NCI-H2227 treated with DMSO at 0.1 percent for 48 hours (cell line): ENCODE measurements around the gene ZBTB45.

Experiments
- DNase-seq: peaks from one replicate; lab custom pipeline; 2025; lab: John Stamatoyannopoulos, UW

ZBTB45 gene

GRCh38 chr19:58538257-58539168, 18.9 kb upstream of the ZBTB45 start:
- peak; percentile 99 for DNase-seq

- DNase-seq, result no peak
These were observed 17.5 kb upstream of the ZBTB45 start for GRCh38 chr19:58536852-58537798.

DNA sequence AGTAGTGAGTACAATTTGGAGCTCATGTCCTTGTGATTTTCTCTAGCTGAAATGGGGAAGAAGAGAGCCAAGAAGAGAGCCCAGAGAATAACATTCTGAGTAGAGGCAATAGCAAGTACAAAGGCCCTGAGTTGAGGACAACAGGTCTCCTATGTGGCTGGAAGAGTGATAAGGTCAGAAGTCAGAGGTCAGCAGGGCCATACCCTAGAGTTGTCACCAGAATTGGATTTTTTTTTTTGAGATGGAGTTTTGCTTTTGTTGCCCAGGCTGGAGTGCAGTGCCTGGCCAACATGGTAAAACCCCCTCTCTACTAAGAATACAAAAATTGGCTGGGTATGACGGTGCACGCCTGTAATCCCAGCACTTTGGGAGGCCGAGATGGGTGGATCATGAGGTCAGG, 16.2 kb upstream of the ZBTB45 start:
- DNase-seq, result no peak

GRCh38 chr19:58531034-58531840, 11.6 kb upstream of the ZBTB45 start:
- no peak for DNase-seq

DNA sequence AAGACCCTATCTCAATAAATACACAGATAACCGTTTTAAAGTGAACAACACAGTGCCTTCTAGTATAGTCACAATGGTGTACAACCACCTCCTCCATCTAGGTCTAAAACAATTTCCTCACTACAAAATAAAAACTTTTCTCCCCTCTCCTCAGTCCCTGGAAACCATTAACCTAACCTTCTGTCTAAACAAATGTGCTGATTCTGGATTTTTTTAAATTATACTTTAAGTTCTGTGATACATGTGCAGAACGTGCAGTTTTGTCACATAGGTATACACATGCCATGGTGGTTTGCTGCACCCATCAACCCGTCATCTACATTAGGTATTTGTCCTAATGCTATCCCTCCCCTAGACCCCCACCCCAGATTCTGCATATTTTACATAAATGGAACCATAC, 9.8 kb upstream of the ZBTB45 start:
- DNase-seq, result no peak

- DNase-seq, result no peak
These were observed 3.1 kb upstream of the ZBTB45 start for GRCh38 chr19:58522709-58523108.

- no peak for DNase-seq
These were observed 2.0 kb upstream of the ZBTB45 start for GRCh38 chr19:58521651-58522050.

- DNase-seq, result no peak
These were observed 618 bp upstream of the ZBTB45 start for GRCh38 chr19:58520257-58520599.

DNA sequence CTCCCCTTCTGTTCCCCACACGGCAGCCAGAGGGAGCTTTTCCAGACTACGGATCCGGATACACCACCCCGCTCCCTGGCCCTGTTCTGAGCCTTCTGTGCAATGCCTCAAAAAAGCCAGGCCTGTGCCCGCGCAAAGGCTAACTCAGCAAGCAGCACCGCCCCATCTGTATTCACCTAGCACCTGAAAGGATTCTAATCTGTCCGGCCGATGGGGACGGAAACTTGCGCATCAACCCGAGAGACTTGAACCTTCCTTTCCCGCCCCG, 589 bp downstream of the ZBTB45 start:
- peak; percentile 91 for DNase-seq

DNA sequence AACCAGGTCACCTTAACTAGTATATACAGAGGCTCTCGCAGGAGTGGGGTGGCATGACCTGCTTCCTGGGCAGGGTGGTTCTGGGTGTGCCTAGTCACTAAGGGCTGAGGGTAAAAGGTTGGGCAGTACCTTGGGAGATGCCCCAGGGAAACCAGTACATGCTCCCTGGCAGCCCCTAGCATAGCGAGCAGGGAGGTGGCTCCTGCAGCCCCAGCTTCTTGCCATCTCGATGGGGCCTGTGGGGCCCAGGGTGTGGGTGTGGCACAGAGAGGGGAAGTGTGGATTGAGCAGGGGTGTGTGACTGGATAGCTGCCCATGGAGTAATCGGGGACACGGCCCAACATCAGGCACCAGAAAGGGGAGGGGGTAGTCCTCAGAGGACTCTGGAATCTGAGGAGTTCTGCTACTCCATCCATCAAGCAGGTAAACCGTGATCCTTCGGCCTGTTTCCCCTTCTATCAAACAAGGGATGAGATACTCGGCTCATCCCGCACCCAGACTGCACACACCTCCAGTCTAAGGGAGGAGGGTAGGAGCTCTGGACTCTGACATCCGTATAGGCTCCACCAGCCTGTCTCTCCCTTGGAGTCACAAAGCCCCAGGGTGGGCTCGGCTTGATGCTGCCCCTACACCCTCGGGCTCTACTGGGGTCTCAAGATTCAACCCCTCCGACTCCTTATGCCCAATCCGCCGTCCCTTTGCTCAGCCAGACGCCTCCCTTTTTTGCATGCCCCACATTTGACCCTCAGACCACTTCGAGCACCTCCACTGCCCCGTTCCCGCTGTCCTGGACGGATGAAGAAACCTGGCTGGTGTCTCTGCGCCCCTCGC, 1.1 kb downstream of the ZBTB45 start:
- no peak for DNase-seq

DNA sequence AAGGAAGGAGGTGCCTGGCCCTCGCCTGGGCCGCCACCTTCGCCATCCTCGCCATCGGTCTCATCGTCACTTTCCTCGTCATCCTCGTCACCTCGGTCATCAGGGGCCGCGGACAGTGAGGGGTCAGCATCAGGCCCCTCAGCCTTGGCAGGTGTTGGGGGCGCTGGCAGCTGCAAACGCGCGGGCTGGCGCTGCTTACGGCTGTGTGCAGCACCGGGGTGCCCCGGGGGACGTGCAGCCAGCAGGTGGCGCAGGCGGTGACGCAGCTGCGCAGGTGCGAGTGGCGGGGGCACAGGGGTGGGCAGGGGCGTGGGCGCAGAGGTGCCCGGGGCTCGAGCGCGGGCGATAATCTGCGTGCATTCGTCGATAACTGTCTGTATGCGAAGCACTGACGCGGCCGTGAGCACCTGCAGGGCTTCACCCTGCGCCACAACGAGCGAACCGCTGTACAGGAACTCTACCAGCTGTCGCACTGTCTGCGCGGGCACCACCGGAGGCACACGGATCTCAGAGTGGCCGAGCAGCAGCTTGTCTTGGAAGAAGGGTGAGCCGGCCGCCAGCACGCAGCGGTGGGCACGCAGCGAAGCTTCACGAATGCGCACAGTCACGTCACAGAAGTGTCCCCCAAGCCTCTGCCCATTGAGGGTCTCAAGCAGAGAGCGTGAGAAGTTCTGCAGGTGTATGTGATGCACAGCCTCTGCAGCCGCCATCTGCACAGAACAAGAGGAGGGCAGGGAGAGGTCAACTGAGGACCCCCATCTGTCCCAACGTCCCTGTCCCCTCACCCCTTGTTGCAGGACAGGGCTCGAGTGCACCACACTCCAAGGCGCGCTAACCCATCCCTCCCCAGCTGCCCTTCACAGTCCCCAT, 2.4 kb downstream of the ZBTB45 start:
- DNase-seq, result no peak

GRCh38 chr19:58516246-58516836, 3.3 kb downstream of the ZBTB45 start:
- DNase-seq, result no peak

DNA sequence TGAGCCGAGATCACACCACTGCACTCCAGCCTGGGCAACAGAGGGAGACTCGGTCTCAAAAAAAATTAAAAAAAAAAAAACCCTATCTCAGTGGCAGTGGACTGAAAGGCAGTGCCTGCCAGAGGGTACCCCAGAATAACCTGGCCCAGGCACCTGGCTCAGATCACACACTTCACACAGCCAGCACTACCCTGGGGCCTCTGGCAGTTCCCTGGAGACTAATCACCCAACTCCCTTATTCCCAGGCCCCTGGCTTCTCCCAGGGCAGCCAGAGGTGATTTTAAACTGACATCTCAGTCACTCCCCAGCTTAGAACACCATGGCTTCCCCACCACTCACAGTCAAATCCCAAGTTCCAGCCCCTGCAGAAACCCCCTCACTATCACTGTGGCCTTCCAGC, 4.4 kb downstream of the ZBTB45 start:
- no peak for DNase-seq

DNA sequence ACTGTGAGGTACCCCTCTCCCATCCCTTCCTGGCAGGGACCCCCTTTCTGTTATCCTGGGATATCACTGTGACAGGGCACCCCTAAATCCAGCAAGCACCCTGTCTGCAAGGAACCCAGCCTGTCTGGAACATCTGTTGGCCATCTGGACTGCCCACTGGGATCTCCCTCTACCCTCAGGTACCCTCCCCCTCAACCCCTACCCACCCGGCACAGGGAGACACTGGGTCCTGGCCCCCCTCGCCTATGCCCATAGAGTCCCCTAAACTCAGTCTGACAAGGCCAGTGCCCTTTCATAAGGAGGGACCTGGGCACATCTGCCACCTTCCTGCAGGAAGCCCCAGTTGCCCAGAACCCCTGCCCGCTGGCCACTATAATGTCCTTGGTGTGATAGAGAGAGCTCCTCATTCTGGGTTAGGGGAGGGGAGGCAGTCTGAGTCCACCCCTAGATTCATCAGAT, 5.0 kb downstream of the ZBTB45 start:
- no peak for DNase-seq

DNA sequence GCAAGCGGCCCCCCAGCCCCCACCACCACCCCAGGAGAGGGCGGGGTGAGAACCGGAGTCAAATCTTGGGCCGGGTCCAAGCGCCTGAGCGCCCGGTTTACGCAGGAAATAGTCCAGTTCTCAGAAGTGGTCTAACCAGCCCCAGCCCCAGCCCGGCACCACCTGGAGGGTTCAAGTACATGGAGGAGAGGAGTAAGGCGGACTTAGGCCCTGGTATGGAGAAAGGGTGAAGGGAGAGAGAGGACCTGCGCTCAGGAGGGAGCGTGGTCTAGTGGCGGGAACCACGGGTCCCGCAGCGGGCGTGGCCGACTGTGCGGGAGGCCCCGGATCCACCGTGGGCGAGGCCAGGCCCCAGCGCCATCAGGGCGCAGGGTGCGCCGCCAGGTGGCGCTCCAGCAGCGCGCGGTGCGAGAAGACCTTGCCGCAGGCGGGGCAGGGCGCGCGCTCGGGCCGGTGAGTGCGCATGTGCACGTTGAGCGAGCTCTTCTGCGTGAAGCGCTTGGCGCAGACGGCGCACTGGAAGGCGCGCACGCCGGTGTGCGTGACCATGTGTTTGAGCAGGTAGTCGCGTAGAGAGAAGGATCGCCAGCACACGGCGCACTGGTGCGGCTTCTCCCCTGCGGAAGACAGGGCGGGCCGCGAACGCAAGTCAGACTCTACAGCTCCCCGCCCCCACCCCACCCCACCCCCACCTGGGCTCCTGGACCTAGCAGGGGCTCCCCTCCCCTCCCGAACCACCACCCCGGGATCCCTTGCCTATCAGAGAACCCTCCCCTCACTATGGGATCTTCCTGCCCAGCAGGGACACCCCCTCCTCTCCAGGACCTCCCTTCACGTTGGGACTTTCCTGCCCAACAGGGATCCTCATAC, 5.7 kb downstream of the ZBTB45 start:
- peak; percentile 99 for DNase-seq

DNA sequence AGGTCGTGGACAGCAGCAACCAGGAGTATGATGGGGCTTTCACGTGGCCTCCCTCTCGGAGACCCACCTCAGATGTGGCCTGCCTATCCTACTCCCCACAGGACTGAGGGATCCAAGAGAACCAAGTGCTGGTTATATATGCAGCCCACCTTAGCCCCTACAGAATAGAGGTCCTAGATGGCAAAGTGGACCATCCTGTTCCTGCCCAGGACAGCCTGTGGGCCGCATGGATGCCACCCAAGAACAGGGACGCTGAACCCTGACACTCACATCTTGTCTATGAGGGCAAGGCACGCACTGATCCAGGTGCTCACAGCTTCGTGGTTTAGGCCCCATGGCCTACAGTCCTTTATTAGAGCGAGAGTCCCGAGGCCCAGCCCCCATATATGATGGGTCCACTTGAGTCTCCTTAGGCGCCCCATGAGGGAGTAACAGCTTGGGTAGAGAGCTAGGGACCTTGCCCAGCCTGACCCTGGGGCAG, 6.4 kb downstream of the ZBTB45 start:
- no peak for DNase-seq

DNA sequence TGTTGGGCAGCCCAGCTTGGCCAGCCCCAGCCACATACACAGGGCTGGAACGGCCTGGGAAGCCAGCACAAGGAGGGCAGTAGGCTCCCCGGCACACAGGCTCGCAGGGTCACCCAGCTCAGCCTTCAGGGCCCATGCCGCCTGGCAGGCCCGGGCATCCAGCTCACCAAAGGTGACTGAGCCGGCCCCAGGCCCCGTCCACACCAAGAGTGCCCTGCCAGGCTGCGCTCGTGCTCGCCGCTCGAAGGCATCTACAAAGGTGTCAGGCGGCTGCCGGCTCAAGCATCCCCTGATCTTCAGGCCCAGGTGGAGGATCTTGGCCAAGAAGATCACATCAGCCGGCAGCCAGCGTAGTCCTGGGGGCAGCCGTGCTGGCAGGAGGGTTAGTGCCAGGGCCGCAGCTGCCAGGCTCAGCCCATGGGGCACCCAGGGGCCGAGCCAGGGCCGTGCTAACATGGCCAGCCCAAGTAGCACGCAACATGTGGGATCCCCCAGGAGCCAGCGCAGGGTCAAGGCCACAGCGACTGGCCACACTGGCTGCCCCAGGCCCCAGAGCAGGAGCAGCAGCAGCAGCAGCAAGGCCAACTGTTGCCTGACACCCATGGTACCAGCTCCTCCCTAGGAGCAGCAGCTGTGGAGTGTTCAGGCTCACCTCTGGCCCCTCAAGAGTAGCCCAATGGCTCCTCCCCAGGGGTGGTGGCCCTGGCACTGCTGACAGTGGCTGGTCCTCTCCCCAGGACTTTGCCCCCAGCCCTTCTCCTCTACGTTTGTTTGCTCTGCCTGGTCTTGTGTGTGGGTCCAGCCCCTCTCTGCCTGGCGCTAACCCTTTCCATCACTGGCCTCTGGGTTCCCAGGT, 8.0 kb downstream of the ZBTB45 start, which contains the start of gene SLC27A5:
Gene SLC27A5 (minus strand): TSS at position 640 of the 856 bp plus-strand sequence. CDS start 37 bp downstream, at position 603.
- no peak for DNase-seq
